Cerebellar cortex (tissue), 1 donor: ENCODE measurements around the gene AMN.

Experiments
- DNase-seq: peaks from one replicate; pipeline ENCODE4 v3.0.0-alpha.2; 2015; ENCODE audit warnings: low spot score

The AMN gene

GRCh38 chr14:102927878-102928411 is 5.5 kb downstream of the AMN start:
- DNase-seq, result no peak

- DNase-seq, result no peak
Observed at GRCh38 chr14:102928412-102929240, 6.2 kb downstream of the AMN start.

GRCh38 chr14:102929241-102930137 is 7.0 kb downstream of the AMN start:
- DNase-seq, result no peak

GRCh38 chr14:102930138-102930752 is 7.8 kb downstream of the AMN start:
- DNase-seq, result no peak

GRCh38 chr14:102930753-102931579 is 8.5 kb downstream of the AMN start:
- DNase-seq, result no peak

- peak; percentile 31 for DNase-seq
Observed at GRCh38 chr14:102931580-102932285, 9.3 kb downstream of the AMN start.

GRCh38 chr14:102932484-102933248 is 10.2 kb downstream of the AMN start:
- DNase-seq, result no peak

- DNase-seq, result no peak
Observed at GRCh38 chr14:102933618-102934231, 11.3 kb downstream of the AMN start.

GRCh38 chr14:102935756-102936155 is 13.3 kb downstream of the AMN start:
- DNase-seq, result no peak

GRCh38 chr14:102937331-102938175 is 15.1 kb downstream of the AMN start:
- no peak for DNase-seq

GRCh38 chr14:102938191-102938590 is 15.7 kb downstream of the AMN start:
- no peak for DNase-seq

- DNase-seq, result no peak
Observed at GRCh38 chr14:102939329-102939728, 16.9 kb downstream of the AMN start.

- DNase-seq, result no peak
Observed at GRCh38 chr14:102939820-102940561, 17.5 kb downstream of the AMN start.

- no peak for DNase-seq
Observed at GRCh38 chr14:102940729-102941362, 18.4 kb downstream of the AMN start.

- DNase-seq, result no peak
Observed at GRCh38 chr14:102941419-102942011, 19.1 kb downstream of the AMN start.

- DNase-seq, result no peak
Observed at GRCh38 chr14:102942069-102942468, 19.6 kb downstream of the AMN start.

- no peak for DNase-seq
Observed at GRCh38 chr14:102943454-102943853, 21.0 kb downstream of the AMN start.
